Smooth muscle cell (in vitro differentiated cells): ENCODE measurements around the gene CCL4L2. TPM values are rescaled to one million over a fixed set of nuclear protein-coding genes. Genes with fewer than 3 reads are reported as not detected.
"Not testable (repeated sequence)": the region's sequence is repeated elsewhere in the genome, so short reads cannot be mapped to it uniquely, and the experiment has no call there.

Source experiments
- DNase-seq: peaks from one replicate; lab custom pipeline; 2025; ENCODE audit not compliant: unreplicated experiment; lab: John Stamatoyannopoulos, UW
- H2AFZ ChIP-seq: fragments of 200-600 bp; sonication (generic); 2 replicates; pipeline ENCODE4 v1.6.0; 2016; ENCODE audit warnings: antibody characterized with exemption, low read depth, mild to moderate bottlenecking
- H3F3A ChIP-seq: fragments of 200-600 bp; sonication (generic); 2 replicates; pipeline ENCODE4 v1.6.0; 2017; ENCODE audit warnings: antibody characterized with exemption, low read depth
- H3K27ac ChIP-seq: fragments of 200-600 bp; sonication (generic); 2 replicates; pipeline ENCODE4 v1.5.1; 2016; ENCODE audit warnings: low read depth, mild to moderate bottlenecking
- H3K27me3 ChIP-seq: fragments of 200-600 bp; sonication (generic); 2 replicates; pipeline ENCODE4 v1.6.1; 2016; ENCODE audit warnings: low read depth, mild to moderate bottlenecking
- H3K36me3 ChIP-seq: fragments of 200-600 bp; sonication (generic); 2 replicates; pipeline ENCODE4 v1.5.1; 2016; ENCODE audit warnings: low read depth
- H3K4me1 ChIP-seq: fragments of 200-600 bp; sonication (generic); 2 replicates; pipeline ENCODE4 v1.5.1; 2016; ENCODE audit warnings: low read depth
- H3K4me2 ChIP-seq: fragments of 200-600 bp; sonication (generic); 2 replicates; pipeline ENCODE4 v1.6.0; 2016; ENCODE audit warnings: mild to moderate bottlenecking
- H3K4me3 ChIP-seq: fragments of 200-600 bp; sonication (generic); 2 replicates; pipeline ENCODE4 v1.5.1; 2016; ENCODE audit warnings: mild to moderate bottlenecking
- H3K79me2 ChIP-seq: fragments of 200-600 bp; sonication (generic); 2 replicates; pipeline ENCODE4 v1.6.0; 2016; ENCODE audit warnings: low read depth, mild to moderate bottlenecking
- H3K9ac ChIP-seq: fragments of 200-600 bp; sonication (generic); 2 replicates; pipeline ENCODE4 v1.6.0; 2016; ENCODE audit warnings: low read depth
- H3K9me3 ChIP-seq: fragments of 200-600 bp; sonication (generic); replicated peaks from 2 replicates; pipeline ENCODE4 v1.5.1; 2016; ENCODE audit warnings: low read depth
- H4K20me1 ChIP-seq: fragments of 200-600 bp; sonication (generic); 2 replicates; pipeline ENCODE4 v1.6.0; 2016; ENCODE audit warnings: low read depth
- WGBS: methylation state at CpG from one replicate; pipeline ENCODE4 v1.1.7; 2016; ENCODE audit warnings: low lambda C conversion rate; 5-methylcytosine and 5-hydroxymethylcytosine counted together
- polyA plus RNA-seq: library from polyadenylated mRNA; unstranded; fragments of >200 nt; fragmentation: Nextera tagmentation; extraction: Ambion mirVana; gene quantifications from 2 replicates; pipeline ENCODE4 v1.2.1, GENCODE V29; 2016
- total RNA-seq: library from RNA; depleted of rRNA; stranded (reverse); fragments of >200 nt; gene quantifications from 2 replicates; pipeline ENCODE4 v1.2.3, GENCODE V29; 2014
- TF ChIP-seq, protein P1 (sequence below): fragments of 200-600 bp; sonication (generic); IDR thresholded peaks from 2 replicates; pipeline ENCODE4 v1.5.1; 2017; ENCODE audit warnings: borderline replicate concordance, mild to moderate bottlenecking, antibody characterized with exemption; ENCODE audit not compliant: insufficient read depth, poor library complexity, severe bottlenecking

CCL4L2 gene
- total and polyA plus RNA-seq, 2 experiments from 2014 or later, result not detected

DNA sequence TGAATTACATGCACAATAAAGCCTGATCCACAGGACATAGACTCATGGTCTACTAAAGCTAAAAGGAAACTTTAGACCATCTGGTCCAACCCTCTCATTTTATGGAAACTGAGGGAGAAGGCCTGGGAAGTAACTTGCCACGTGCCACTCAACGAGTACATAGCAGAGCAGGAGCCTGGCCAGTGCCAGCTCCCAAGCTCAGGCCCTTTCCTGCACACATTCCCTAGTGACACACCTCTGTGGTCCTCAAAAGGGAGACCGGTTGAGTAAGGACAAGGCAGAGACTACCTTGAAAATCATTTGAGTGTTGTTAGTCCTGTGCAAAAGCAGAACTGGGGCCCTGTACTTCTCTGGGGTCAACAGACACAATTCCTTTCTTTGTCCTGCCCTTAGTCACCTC, 2.8 kb downstream of the CCL4L2 start:
- WGBS, result 95% methylated on average over 3 of the region's 3 CpGs
- H3K27me3 ChIP-seq, result peaks cover 36% of the 10 kb centered on the region
- no peaks in the 10 kb centered on the region for H3K9me3 ChIP-seq
- no peaks in the 10 kb centered on the region for H4K20me1 ChIP-seq
- H3K79me2 ChIP-seq, result no peaks in the 10 kb centered on the region
- H3K36me3 ChIP-seq, result no peaks in the 10 kb centered on the region
- no peak overlapping the region for H3K9ac ChIP-seq
- H3K4me3 ChIP-seq, result no peak overlapping the region
- no peaks in the 10 kb centered on the region for H3F3A ChIP-seq
- no peak overlapping the region for H3K4me2 ChIP-seq
- H3K4me1 ChIP-seq, result no peaks in the 10 kb centered on the region
- TF ChIP-seq, protein P1, sequence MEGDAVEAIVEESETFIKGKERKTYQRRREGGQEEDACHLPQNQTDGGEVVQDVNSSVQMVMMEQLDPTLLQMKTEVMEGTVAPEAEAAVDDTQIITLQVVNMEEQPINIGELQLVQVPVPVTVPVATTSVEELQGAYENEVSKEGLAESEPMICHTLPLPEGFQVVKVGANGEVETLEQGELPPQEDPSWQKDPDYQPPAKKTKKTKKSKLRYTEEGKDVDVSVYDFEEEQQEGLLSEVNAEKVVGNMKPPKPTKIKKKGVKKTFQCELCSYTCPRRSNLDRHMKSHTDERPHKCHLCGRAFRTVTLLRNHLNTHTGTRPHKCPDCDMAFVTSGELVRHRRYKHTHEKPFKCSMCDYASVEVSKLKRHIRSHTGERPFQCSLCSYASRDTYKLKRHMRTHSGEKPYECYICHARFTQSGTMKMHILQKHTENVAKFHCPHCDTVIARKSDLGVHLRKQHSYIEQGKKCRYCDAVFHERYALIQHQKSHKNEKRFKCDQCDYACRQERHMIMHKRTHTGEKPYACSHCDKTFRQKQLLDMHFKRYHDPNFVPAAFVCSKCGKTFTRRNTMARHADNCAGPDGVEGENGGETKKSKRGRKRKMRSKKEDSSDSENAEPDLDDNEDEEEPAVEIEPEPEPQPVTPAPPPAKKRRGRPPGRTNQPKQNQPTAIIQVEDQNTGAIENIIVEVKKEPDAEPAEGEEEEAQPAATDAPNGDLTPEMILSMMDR, result no peak
- no peak for DNase-seq
- H2AFZ ChIP-seq, result no peak overlapping the region
- no peak overlapping the region for H3K27ac ChIP-seq

DNA sequence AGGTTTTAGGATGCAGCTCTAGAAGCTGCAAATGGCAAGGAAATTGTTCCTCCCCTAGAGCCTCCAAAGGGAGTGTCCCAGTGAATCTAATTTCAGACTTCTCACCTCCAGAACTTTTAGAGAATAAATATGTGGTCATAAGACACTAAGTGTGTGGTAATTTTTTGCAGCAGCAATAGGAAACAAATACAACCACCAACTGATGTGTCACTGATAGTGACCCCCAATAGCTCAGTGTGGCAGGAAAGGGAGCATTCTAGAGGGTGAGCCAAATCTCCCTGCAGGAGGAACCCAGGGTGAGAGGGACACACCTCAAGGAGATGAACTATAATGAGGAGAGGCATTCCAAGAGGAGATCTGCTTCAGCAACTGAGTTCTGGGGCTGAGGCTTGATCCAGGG, 4.1 kb downstream of the CCL4L2 start:
- Histone ChIP-seq H3K4me3 (no peak overlapping the region), H3K79me2 (no peaks in the 10 kb centered on the region), H3K4me1 (no peaks in the 10 kb centered on the region), H3K9me3 (no peaks in the 10 kb centered on the region), H3K27ac (no peak overlapping the region), H2AFZ (no peak overlapping the region), H3K4me2 (no peak overlapping the region), H3K9ac (no peak overlapping the region), H3K27me3 (peaks cover 30% of the 10 kb centered on the region), H3F3A (no peaks in the 10 kb centered on the region), H3K36me3 (no peaks in the 10 kb centered on the region), H4K20me1 (no peaks in the 10 kb centered on the region)
- DNase-seq, result no peak
- TF ChIP-seq, protein P1, result no peak

GRCh38 chr17:36215406-36216308, 4.8 kb downstream of the CCL4L2 start:
- H3K4me3 ChIP-seq, H3K9me3 ChIP-seq, H2AFZ ChIP-seq, H3K79me2 ChIP-seq, H3K9ac ChIP-seq, H3K4me2 ChIP-seq, H3F3A ChIP-seq, H3K4me1 ChIP-seq, H4K20me1 ChIP-seq, DNase-seq, H3K27ac ChIP-seq, H3K36me3 ChIP-seq: not testable (repeated sequence)
- H3K27me3 ChIP-seq, result peaks cover 26% of the 10 kb centered on the region
- WGBS, result 88% methylated on average over 7 of the region's 7 CpGs

DNA sequence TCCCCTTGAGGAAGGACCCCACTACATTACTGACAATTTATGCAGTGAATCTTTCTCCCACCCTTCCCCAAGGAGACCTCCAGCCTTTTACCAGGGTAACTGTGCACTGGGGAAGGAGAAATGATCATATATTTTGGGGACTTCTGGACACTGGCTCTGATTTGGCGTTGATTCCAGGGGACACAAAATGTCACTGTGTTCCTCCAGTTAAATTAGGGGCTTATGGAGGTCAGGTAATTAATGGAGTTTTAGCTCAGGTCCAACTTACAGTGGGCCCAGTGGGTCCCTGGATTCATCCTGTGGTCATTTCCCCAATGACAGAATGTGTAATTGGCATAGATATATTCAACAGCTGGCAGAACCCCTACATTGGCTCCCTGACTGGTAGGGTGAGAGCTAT, 8.7 kb downstream of the CCL4L2 start:
- H3K4me3 ChIP-seq, H3F3A ChIP-seq, H3K4me1 ChIP-seq, H3K27me3 ChIP-seq, DNase-seq, H3K27ac ChIP-seq, H4K20me1 ChIP-seq, H3K9me3 ChIP-seq, H3K9ac ChIP-seq, H3K36me3 ChIP-seq, H2AFZ ChIP-seq, H3K4me2 ChIP-seq, H3K79me2 ChIP-seq: not testable (repeated sequence)
- WGBS, result 89% methylated on average over 1 of the region's 1 CpG

DNA sequence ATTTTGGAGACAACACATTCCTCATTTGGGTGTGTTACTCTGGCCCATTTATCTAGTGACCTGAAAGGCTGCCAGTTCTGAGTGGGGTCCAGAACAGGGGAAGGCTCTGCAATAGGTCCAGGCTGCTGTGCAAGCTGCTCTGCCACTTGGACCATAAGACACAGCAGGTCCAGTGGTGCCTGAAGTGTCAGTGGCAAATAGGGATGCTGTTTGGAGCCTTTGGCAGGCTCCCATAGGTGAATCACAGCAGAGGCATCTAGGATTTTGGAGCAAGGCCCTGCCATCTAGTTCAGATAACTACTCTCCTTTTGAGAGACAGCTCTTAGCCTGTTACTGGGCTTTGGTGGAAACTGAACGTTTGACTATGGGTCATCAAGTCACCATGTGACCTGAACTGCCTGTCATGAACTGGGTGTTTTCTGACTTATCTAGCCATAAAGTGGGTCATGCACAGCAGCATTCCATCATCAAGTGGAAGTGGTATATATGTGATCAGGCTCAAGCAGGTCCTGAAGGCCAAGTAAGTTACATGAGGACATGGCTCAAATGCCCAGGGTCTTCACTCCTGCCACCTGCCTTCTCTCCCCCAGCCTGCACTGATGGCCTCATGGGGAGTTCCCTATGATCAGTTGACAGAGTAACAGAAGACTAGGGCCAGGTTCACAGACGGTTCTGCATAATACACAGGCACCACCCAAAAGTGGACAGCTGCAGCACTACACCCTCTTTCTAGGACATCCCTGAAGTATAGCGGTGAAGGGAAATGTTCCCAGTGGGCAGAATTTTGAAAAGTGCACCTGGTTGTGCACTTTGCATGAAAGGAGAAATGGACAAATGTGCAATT, 10.1 kb downstream of the CCL4L2 start:
- not testable (repeated sequence) for H4K20me1 ChIP-seq, H3K79me2 ChIP-seq, H3K4me1 ChIP-seq, H2AFZ ChIP-seq, DNase-seq, H3K27ac ChIP-seq, H3F3A ChIP-seq, H3K4me3 ChIP-seq, H3K4me2 ChIP-seq, H3K36me3 ChIP-seq, H3K27me3 ChIP-seq, H3K9ac ChIP-seq, H3K9me3 ChIP-seq
- 87% methylated on average over 3 of the region's 3 CpGs for WGBS

DNA sequence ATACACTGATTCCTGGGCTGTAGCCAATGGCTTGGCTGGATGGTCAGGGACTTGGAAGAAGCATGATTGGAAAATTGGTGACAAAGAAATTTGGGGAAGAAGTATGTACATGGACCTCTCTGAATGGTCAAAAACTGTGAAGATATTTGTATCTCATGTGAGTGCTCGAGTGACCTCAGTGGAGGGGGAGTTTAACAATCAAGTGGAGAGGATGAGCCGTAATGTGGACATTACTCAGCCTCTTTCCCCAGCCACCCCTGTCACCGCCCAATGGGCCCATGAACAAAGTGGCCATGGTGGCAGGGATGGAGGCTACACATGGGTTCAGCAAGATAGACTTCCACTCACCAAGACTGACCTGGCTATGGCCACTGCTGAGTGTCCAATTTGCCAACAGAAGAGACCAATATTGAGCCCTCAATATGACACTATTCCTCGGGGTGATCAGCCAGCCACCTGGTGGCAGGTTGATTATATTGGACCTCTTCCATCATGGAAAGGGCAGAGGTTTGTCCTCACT, 10.8 kb downstream of the CCL4L2 start:
- not testable (repeated sequence) for H3K4me2 ChIP-seq, H4K20me1 ChIP-seq, DNase-seq, H3K36me3 ChIP-seq, H3K9me3 ChIP-seq, H3K79me2 ChIP-seq, H3K4me3 ChIP-seq, H3K27ac ChIP-seq, H3F3A ChIP-seq, H2AFZ ChIP-seq, H3K4me1 ChIP-seq, H3K27me3 ChIP-seq, H3K9ac ChIP-seq
- 93% methylated on average over 4 of the region's 4 CpGs for WGBS

DNA sequence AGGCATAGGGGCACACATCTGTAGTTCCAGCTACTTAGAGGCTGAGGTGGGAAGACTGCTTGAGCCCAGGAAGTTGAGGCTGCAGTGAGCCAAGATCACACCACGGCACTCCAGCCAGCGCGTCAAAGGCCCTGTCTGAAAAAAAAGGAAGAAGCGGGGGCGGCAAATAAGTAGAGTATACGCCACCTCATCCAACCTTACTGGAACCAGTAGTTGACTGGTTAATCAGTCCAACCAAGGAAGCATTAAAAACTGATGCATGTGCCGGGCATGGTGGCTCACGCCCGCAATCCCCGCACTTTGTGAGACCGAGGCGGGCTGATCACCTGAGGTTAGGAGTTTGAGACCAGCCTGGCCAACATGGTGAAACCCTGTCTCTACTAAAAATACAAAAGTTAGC, 12.1 kb downstream of the CCL4L2 start:
- H3K27ac ChIP-seq, H3K79me2 ChIP-seq, H3K4me1 ChIP-seq, H3K9ac ChIP-seq, H3K36me3 ChIP-seq, H3K27me3 ChIP-seq, H4K20me1 ChIP-seq, H3K4me2 ChIP-seq, DNase-seq, H2AFZ ChIP-seq, H3K4me3 ChIP-seq, H3K9me3 ChIP-seq, H3F3A ChIP-seq: not testable (repeated sequence)
- 94% methylated on average over 12 of the region's 12 CpGs for WGBS
